NCI-H2107 treated with DMSO at 0.1 percent for 48 hours (cell line): ENCODE measurements around the gene NT5DC1.
A peak's percentile ranks its signal among the peaks of the same experiment; 100 is the strongest.
"Not testable (repeated sequence)": the region's sequence is repeated elsewhere in the genome, so short reads cannot be mapped to it uniquely, and the experiment has no call there.

Experiments used
- DNase-seq: peaks from one replicate; lab custom pipeline; 2025; ENCODE audit not compliant: unreplicated experiment; lab: John Stamatoyannopoulos, UW

NT5DC1 gene

GRCh38 chr6:116088946-116089345, 11.7 kb upstream of the NT5DC1 start:
- DNase-seq = no peak

- no peak for DNase-seq
Measured at GRCh38 chr6:116090251-116090650, 10.4 kb upstream of the NT5DC1 start.

DNA sequence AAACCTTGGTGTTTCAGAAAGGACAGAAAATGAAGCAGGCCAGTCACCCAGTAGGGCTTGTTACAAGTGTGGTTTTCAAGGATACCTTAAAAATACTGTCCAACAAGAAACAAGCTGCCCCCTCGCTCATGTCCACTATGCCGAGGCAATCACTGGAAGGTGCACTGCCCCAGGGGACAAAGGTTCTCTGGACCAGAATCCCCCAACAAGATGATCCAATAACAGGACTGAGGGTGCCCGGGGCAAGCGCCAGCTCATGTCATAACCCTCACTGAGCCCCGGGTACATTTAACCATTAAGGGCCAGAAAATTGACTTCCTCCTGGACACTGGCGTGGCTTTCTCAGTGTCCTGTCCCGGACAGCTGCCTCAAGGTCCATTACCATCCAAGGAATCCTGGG, 6.6 kb upstream of the NT5DC1 start:
- DNase-seq = no peak

- not testable (repeated sequence) for DNase-seq
Measured at GRCh38 chr6:116096048-116096759, 4.4 kb upstream of the NT5DC1 start.

DNA sequence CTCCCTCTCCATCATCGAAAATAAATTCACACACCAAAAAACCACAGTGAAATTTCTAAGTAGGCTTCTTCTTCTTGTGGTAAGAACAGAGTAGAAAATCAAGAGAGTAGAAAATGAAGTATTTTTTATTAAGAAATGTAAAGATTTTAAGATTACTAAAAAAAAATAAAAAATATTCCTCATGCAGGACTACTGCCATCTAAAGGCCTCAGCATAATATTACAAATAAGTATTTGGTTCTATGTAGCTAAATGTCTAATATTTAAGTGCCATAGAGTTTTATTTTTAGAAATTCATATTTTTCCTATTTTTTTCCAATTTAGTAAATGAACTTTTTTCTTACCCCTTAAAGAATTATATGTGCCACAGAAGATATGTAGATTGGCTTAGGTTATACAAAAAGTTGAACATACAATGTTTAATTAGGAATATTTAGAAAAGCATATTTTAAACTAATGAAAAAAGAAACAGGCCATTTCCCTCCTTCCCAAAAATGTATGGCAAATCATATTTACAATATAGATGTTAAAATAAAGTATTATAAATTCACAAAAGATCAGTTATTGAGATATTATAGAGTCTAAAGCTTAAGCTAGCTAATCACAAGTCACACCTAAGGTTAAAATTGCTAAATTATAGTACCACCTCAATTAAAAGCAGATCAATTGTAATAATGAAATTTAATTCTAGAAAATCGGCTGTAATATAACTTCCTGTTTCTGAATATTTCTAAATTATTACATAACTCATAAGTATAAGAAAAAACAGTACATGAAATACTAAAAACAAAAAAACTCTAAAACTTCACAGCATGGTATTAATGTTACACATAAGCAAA, 3.5 kb upstream of the NT5DC1 start:
- DNase-seq = no peak

GRCh38 chr6:116099036-116099435, 1.6 kb upstream of the NT5DC1 start:
- peak; percentile 51 for DNase-seq

- DNase-seq = no peak
Measured at GRCh38 chr6:116101302-116101718, 657 bp downstream of the NT5DC1 start.

DNA sequence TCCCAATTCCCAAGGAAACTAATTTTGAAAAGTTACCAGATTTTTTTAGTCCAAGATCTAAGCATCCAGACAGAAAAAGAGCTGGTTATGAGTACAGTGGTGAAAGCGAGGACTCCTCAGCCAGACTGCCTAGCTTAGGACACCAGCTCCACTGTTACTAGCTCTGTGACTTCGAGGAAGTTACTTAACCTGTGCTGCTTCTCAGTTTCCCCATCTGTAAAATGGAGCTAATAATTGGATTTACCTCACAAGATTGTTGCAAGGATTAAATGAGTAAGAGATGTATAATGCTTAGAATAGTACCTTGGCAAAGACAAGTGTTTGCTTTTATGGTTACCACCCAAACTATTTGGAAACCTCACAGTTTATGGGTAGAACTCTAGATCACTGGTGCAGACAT, 1.1 kb downstream of the NT5DC1 start:
- no peak for DNase-seq

DNA sequence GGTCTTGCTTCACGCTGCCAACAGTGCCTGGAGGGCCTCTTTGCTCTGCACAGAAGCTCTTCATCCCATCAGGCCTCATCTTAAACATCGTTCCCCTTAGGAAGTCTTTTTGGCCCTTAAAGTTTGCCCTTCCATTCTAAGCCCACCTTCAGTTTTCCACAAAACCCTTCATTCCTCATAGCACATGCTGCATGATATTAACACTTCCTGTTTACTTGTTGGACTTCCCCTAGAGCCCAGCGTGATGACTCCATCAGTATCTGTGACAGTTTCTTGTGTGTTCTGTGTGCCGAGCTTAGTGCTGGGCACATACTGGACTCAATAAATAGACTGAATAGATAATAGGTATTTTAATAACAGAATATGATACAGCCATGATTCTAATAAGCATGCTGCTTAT, 2.2 kb downstream of the NT5DC1 start:
- no peak for DNase-seq

DNA sequence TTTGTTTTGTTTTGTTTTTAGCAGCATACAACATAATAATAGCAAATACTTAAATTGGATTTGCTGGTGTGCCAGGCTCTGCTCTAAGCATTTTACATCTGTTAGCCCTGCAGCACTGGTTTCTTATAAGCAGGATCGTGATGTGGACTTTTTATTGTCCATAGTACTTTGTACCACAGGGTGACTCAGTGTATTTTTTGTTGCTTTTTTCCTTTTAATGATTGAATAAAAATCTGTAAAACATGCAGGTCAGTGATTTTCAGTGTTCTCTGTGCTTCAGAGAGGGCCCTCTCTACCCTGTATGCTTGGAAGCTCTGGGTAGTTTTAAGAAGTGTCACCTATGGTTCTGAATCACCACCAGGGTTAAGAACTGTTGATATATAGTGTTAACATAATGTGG, 4.0 kb downstream of the NT5DC1 start:
- no peak for DNase-seq

- DNase-seq = no peak
Measured at GRCh38 chr6:116105247-116105646, 4.6 kb downstream of the NT5DC1 start.

GRCh38 chr6:116106146-116106545, 5.5 kb downstream of the NT5DC1 start:
- no peak for DNase-seq

GRCh38 chr6:116108836-116109235, 8.2 kb downstream of the NT5DC1 start:
- DNase-seq = no peak

GRCh38 chr6:116111552-116112528, 11.2 kb downstream of the NT5DC1 start:
- DNase-seq = peak; percentile 11

DNA sequence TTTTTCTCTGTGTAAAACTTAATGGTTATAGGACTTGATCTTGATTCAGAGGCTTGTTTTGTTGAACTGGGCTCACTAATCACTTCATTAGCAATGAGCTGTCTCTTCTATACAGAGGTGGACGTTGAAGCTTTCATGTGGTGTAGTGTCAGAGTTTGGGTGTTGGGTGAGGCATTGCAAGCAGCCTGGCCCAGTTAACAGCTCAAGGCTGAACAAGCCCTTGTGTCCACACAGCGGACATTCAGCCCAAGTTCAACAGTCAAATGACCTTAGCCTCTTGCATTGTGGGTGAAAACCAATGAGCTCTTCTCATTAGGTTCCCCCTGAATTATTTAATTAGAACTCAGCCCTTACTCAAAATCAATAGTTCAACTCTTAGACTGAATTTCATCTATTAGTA, 12.7 kb downstream of the NT5DC1 start:
- DNase-seq = no peak

- no peak for DNase-seq
Measured at GRCh38 chr6:116115781-116116180, 15.1 kb downstream of the NT5DC1 start.

- DNase-seq = no peak
Measured at GRCh38 chr6:116118608-116119007, 18.0 kb downstream of the NT5DC1 start.

- no peak for DNase-seq
Measured at GRCh38 chr6:116120430-116120829, 19.8 kb downstream of the NT5DC1 start.

- no peak for DNase-seq
Measured at GRCh38 chr6:116126032-116126431, 25.4 kb downstream of the NT5DC1 start, which contains the start of gene COL10A1. TSS of gene COL10A1 (minus strand) at chr6:116126132. CDS start at chr6:116125492, 640 bp downstream.

GRCh38 chr6:116127771-116128493, 27.3 kb downstream of the NT5DC1 start:
- no peak for DNase-seq
